ENCODE data around the gene EEIG2. TPM values are rescaled to one million over a fixed set of nuclear protein-coding genes. Genes with fewer than 3 reads are reported as not detected.
A peak's percentile ranks its signal among the peaks of the same experiment; 100 is the strongest.

EEIG2 gene
- total and polyA plus RNA-seq, 2 donors (not counting 3 experiments of a cell fraction or from before 2014, with no cell fraction given) = 2.5 to 7.2 TPM

DNA sequence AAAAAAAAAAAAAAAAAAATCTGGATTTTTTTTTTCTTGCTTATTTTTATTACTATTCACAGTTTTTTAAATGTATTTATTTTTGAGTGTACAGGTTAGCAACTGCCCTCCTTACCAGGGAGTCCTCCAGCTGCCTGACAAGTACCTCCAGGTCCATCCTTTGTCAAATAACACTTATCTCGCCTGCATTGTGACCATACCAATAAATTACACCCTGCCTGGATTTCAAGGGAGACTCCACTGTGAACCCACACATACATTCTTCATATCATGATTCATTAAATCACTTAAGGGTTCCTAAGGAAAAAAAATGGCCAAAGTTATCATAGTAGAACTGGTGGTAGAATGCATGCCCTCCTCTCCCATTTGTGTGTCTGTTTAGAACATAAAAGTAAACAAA is 38.4 kb downstream of the EEIG2 start:
- Histone ChIP-seq H2AFZ (ENCODE audit: low read depth, low read length) (no peak overlapping the region), H3K36me3 (ENCODE audit: control insufficient read depth in 2 of 2, extremely low read depth in 1 of 2, insufficient read depth in 2 of 2, low read length in 2 of 2) (no peaks in the 10 kb centered on the region), H3K27ac (ENCODE audit: insufficient read depth, low read depth, low read length) (no peak overlapping the region), H3K9me1 (replicated peaks; ENCODE audit: control insufficient read depth, extremely low read depth, insufficient read depth, low read length) (no peaks in the 10 kb centered on the region), H3K9ac (replicated peaks; ENCODE audit: extremely low read depth, insufficient read depth, low read length) (no peak overlapping the region), H3K4me1 (ENCODE audit: control insufficient read depth, extremely low read depth, insufficient read depth, low read length) (peaks cover 8% of the 10 kb centered on the region), H3K4me2 (ENCODE audit: insufficient read depth, low read length) (no peak overlapping the region), H4K20me1 (replicated peaks; ENCODE audit: control insufficient read depth, extremely low read depth, insufficient read depth, low read length) (no peaks in the 10 kb centered on the region), H3K79me2 (ENCODE audit: control insufficient read depth, insufficient read depth, low read length) (no peaks in the 10 kb centered on the region), H3K4me3 (replicated peaks in 1 of 3; ENCODE audit: insufficient read depth in 1 of 3, low read depth in 1 of 3, low read length in 3 of 3) (no peak overlapping the region), H3K27me3 (ENCODE audit: control insufficient read depth in 2 of 2, insufficient read depth in 2 of 2, low read length in 2 of 2) (no peaks in the 10 kb centered on the region), H3K9me3 (replicated peaks; ENCODE audit: control insufficient read depth, insufficient read depth, low read length) (no peaks in the 10 kb centered on the region)
- TF ChIP-seq POLR2AphosphoS5 (IDR thresholded peaks at IDR 0.05; ENCODE audit: insufficient read depth, low read depth, low read length) = no peak
- TF ChIP-seq POLR2A (IDR thresholded peaks at IDR 0.05; ENCODE audit: low read depth, low read length) = no peak
- TF ChIP-seq, protein P1, sequence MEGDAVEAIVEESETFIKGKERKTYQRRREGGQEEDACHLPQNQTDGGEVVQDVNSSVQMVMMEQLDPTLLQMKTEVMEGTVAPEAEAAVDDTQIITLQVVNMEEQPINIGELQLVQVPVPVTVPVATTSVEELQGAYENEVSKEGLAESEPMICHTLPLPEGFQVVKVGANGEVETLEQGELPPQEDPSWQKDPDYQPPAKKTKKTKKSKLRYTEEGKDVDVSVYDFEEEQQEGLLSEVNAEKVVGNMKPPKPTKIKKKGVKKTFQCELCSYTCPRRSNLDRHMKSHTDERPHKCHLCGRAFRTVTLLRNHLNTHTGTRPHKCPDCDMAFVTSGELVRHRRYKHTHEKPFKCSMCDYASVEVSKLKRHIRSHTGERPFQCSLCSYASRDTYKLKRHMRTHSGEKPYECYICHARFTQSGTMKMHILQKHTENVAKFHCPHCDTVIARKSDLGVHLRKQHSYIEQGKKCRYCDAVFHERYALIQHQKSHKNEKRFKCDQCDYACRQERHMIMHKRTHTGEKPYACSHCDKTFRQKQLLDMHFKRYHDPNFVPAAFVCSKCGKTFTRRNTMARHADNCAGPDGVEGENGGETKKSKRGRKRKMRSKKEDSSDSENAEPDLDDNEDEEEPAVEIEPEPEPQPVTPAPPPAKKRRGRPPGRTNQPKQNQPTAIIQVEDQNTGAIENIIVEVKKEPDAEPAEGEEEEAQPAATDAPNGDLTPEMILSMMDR (IDR thresholded peaks at IDR 0.05; ENCODE audit: extremely low read depth in 1 of 2, insufficient read depth in 1 of 2, low read depth in 1 of 2, low read length in 2 of 2) = no peak
- DNase-seq (ENCODE audit: low read depth, low spot score) = no peak
- ChIA-PET CTCF (interaction anchor here (1.3 kb wide), 1 partner anchor 13 kb away, joined by 5 read pairs; no protein-coding TSS in a partner anchor), POLR2A (no interaction called here)
- dilution Hi-C loops (cut with MboI; ENCODE audit: extremely low pct_ligation_motif_present, low sequenced_read_pairs) = no loop called here
- no peak for FAIRE-seq
- BruUV-seq (replicated peaks) = no TSS peak
- intact Hi-C loops (cut with micrococcal nuclease) = no loop called here

- CTCF ChIA-PET = interaction anchor here (1.5 kb wide), 1 partner anchor 40 kb away, joined by 5 read pairs; the partner anchor contains the start of gene EEIG2
- no peaks in the 10 kb centered on the region for H4K20me1 ChIP-seq (replicated peaks; ENCODE audit: control insufficient read depth, extremely low read depth, insufficient read depth, low read length)
These were observed 40.6 kb downstream of the EEIG2 start for GRCh38 chr1:108600504-108600903.

More at GRCh38 chr1:108600504-108600903, 40.6 kb downstream of the EEIG2 start:
- no TSS peak for BruUV-seq (replicated peaks)
- Histone ChIP-seq H3K27ac (ENCODE audit: insufficient read depth, low read depth, low read length) (no peak overlapping the region), H2AFZ (ENCODE audit: low read depth, low read length) (no peak overlapping the region), H3K4me1 (ENCODE audit: control insufficient read depth, extremely low read depth, insufficient read depth, low read length) (peaks cover 8% of the 10 kb centered on the region), H3K9me1 (replicated peaks; ENCODE audit: control insufficient read depth, extremely low read depth, insufficient read depth, low read length) (no peaks in the 10 kb centered on the region), H3K36me3 (ENCODE audit: control insufficient read depth in 2 of 2, extremely low read depth in 1 of 2, insufficient read depth in 2 of 2, low read length in 2 of 2) (no peaks in the 10 kb centered on the region), H3K27me3 (ENCODE audit: control insufficient read depth in 2 of 2, insufficient read depth in 2 of 2, low read length in 2 of 2) (no peaks in the 10 kb centered on the region), H3K4me3 (replicated peaks in 1 of 3; ENCODE audit: insufficient read depth in 1 of 3, low read depth in 1 of 3, low read length in 3 of 3) (no peak overlapping the region), H3K9ac (replicated peaks; ENCODE audit: extremely low read depth, insufficient read depth, low read length) (no peak overlapping the region), H3K9me3 (replicated peaks; ENCODE audit: control insufficient read depth, insufficient read depth, low read length) (no peaks in the 10 kb centered on the region), H3K79me2 (ENCODE audit: control insufficient read depth, insufficient read depth, low read length) (no peaks in the 10 kb centered on the region), H3K4me2 (ENCODE audit: insufficient read depth, low read length) (peak overlapping the region; percentile 49)
- dilution Hi-C loops (cut with MboI; ENCODE audit: extremely low pct_ligation_motif_present, low sequenced_read_pairs) = no loop called here
- POLR2A ChIA-PET = no interaction called here
- DNase-seq (ENCODE audit: low read depth, low spot score) (peak; percentile 14), FAIRE-seq (no peak)
- no peak for TF ChIP-seq MYC (IDR thresholded peaks at IDR 0.05; ENCODE audit: low read depth, low read length)
- no peak for TF ChIP-seq GATA2 (IDR thresholded peaks at IDR 0.05; ENCODE audit: insufficient read depth, insufficient read length, low read depth, low read length)
- intact Hi-C loops (cut with micrococcal nuclease) = loop anchor here (1.0 kb wide), 1 partner anchor 9 kb away; no protein-coding TSS in a partner anchor

All from endothelial cell of umbilical vein (primary cell).